ENCODE results near the gene FARP2.

GRCh38 chr2:241441492-241441891, 85.4 kb downstream of the FARP2 start:
- TF ChIP-seq YY1 (IDR thresholded peaks at IDR 0.05; ENCODE audit: extremely low read depth, insufficient replicate concordance, low read depth, low read length) (no peak), CTCF (IDR thresholded peaks at IDR 0.05 in 2 of 3, conservative IDR thresholded peaks at IDR 0.05 in 1 of 3; ENCODE audit: borderline replicate concordance in 1 of 3, insufficient read depth in 1 of 3, low read depth in 2 of 3, low read length in 2 of 3) (no peak), POLR2AphosphoS5 (IDR thresholded peaks at IDR 0.05; ENCODE audit: low read depth, low read length) (no peak)

Measured in HCT116 (cell line).